ENCODE results near the gene DDX24.

DNA sequence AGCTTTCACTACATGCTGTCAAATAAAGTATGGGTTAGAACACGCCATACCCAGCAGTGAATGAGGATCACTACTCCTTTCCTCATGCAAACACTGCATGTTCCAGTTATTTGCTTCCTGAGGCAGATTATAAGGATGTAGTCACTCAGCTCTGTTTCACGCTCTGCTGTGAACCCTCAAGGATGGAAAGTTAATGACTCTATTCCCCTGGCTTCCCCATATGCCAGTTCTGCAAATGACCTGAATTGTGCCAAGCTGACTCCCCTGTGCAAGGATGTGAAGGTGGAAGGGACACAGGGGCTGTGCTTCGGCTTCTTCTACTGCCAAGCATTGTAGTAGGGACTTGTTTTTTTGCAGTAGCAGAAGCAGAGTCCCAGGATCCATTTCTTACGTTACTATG, 6.9 kb upstream of the DDX24 start:
- TF ChIP-seq, protein P1, sequence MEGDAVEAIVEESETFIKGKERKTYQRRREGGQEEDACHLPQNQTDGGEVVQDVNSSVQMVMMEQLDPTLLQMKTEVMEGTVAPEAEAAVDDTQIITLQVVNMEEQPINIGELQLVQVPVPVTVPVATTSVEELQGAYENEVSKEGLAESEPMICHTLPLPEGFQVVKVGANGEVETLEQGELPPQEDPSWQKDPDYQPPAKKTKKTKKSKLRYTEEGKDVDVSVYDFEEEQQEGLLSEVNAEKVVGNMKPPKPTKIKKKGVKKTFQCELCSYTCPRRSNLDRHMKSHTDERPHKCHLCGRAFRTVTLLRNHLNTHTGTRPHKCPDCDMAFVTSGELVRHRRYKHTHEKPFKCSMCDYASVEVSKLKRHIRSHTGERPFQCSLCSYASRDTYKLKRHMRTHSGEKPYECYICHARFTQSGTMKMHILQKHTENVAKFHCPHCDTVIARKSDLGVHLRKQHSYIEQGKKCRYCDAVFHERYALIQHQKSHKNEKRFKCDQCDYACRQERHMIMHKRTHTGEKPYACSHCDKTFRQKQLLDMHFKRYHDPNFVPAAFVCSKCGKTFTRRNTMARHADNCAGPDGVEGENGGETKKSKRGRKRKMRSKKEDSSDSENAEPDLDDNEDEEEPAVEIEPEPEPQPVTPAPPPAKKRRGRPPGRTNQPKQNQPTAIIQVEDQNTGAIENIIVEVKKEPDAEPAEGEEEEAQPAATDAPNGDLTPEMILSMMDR (IDR thresholded peaks at IDR 0.05): no peak
- TF ChIP-seq POLR2A (IDR thresholded peaks at IDR 0.05): no peak

All from heart left ventricle (tissue), 13 donors.